ENCODE measurements around the gene PDZD7.

The PDZD7 gene

DNA sequence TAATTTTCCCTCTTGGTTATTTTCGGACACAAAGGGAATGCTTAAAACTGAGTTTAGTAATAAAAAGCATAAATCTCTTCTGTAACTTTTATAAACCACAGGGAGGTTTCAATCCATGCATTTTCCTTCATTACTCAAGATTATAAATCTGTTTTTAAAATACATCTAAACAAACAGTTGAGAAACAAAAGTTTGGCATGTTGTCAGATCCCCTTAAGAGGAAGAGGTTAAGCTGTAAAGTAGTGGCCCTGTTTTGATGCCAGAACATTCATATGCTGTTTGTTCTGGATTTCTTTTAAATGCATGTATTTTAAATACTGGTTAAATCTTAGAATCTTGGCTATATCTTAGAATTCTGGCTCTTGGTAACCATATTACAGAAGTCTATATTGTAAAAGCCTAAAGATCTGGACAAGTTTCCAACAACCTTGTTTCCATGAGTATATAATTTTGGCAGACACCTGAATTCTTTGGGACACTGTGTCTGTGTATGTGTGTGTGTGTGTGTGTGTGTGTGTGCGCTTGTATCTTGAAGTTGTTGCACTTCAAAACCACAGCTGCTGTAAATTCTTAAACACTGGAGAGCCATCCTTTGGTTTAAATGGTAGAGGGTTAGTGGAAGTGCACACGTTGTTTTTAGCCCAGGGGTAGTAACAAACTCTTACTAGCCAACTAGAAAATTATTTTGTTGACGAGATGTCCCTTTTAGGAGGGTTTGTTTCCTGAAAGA lies 68.4 kb downstream of the PDZD7 start:
- no peak for DNase-seq

DNA sequence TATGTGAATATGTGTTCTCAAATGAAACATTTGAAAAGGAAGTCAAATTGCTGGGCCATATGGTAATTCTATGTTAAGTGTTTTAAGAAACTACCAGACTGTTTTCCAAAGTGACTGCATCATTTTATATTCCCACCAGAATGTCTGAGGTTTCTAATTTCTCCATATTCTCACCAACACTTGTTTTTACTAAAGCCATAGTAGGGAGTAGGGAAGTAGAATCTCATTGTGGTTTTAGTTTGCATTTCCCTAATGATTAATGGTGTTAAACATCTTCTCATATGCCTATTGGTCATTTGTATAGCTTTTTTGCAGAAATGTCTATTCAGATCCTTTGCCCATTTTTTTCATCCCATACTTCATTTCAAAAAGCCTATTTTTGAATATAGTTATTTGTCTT lies 70.7 kb downstream of the PDZD7 start:
- DNase-seq, result no peak

Data from NCI-H526 (cell line).